Measurements from ENCODE around the gene PADI1. TPM values are rescaled to one million over a fixed set of nuclear protein-coding genes. Genes with fewer than 3 reads are reported as not detected.

Gene PADI1
- 0.86 TPM for total RNA-seq

GRCh38 chr1:17204546-17205440 is at the start of gene PADI1:
TSS of gene PADI1 (plus strand) at chr1:17205128. CDS start at chr1:17205218, 90 bp downstream.
- DNase-seq (ENCODE audit: low spot score): no peak

- DNase-seq (ENCODE audit: low spot score): no peak
Measured at GRCh38 chr1:17155257-17155920, 49.5 kb upstream of the PADI1 start.

GRCh38 chr1:17156108-17156507 is 48.8 kb upstream of the PADI1 start:
- DNase-seq (ENCODE audit: low spot score): no peak

- peak; percentile 31 for DNase-seq (ENCODE audit: low spot score)
Measured at GRCh38 chr1:17158961-17159360, 46.0 kb upstream of the PADI1 start.

- peak; percentile 20 for DNase-seq (ENCODE audit: low spot score)
Measured at GRCh38 chr1:17161137-17161740, 43.7 kb upstream of the PADI1 start.

GRCh38 chr1:17161926-17162800 is 42.8 kb upstream of the PADI1 start:
- DNase-seq (ENCODE audit: low spot score): peak; percentile 32

- DNase-seq (ENCODE audit: low spot score): peak; percentile 40
Measured at GRCh38 chr1:17162941-17163340, 42.0 kb upstream of the PADI1 start.

GRCh38 chr1:17163371-17163770 is 41.6 kb upstream of the PADI1 start:
- DNase-seq (ENCODE audit: low spot score): no peak

- DNase-seq (ENCODE audit: low spot score): no peak
Measured at GRCh38 chr1:17163789-17164666, 40.9 kb upstream of the PADI1 start.

GRCh38 chr1:17165823-17166222 is 39.1 kb upstream of the PADI1 start:
- no peak for DNase-seq (ENCODE audit: low spot score)

GRCh38 chr1:17167041-17167785 is 37.7 kb upstream of the PADI1 start:
- DNase-seq (ENCODE audit: low spot score): no peak

- no peak for DNase-seq (ENCODE audit: low spot score)
Measured at GRCh38 chr1:17167786-17168090, 37.2 kb upstream of the PADI1 start.

- DNase-seq (ENCODE audit: low spot score): no peak
Measured at GRCh38 chr1:17168091-17168876, 36.6 kb upstream of the PADI1 start.

GRCh38 chr1:17170571-17170970 is 34.4 kb upstream of the PADI1 start:
- DNase-seq (ENCODE audit: low spot score): no peak

- DNase-seq (ENCODE audit: low spot score): no peak
Measured at GRCh38 chr1:17173217-17173616, 31.7 kb upstream of the PADI1 start.

GRCh38 chr1:17176306-17177061 is 28.4 kb upstream of the PADI1 start:
- DNase-seq (ENCODE audit: low spot score): no peak

- DNase-seq (ENCODE audit: low spot score): no peak
Measured at GRCh38 chr1:17177651-17178050, 27.3 kb upstream of the PADI1 start.

GRCh38 chr1:17181781-17182464 is 23.0 kb upstream of the PADI1 start:
- DNase-seq (ENCODE audit: low spot score): no peak

Data from ureter (tissue), 1 donor.